H9 (cell line): Measurements from ENCODE around the gene CNIH1. TPM values are rescaled to one million over a fixed set of nuclear protein-coding genes. Genes with fewer than 3 reads are reported as not detected.

Source experiments
- DNase-seq: peaks from one replicate; pipeline ENCODE4 v3.0.0-alpha.2; 2017
- H2AFZ ChIP-seq: one replicate; pipeline ENCODE4 v1.6.1; 2013; ENCODE audit warnings: mild to moderate bottlenecking, low read length, control low read depth, moderate library complexity
- H2AK5ac ChIP-seq: 2 replicates; pipeline ENCODE4 v1.6.1; 2013; ENCODE audit warnings: low read length, control low read depth, mixed read lengths; ENCODE audit not compliant: insufficient read length
- H2BK120ac ChIP-seq: one replicate; pipeline ENCODE4 v1.6.1; 2013; ENCODE audit warnings: low read depth, mild to moderate bottlenecking, low read length, control low read depth, inconsistent platforms; ENCODE audit not compliant: poor library complexity, severe bottlenecking
- H2BK12ac ChIP-seq: 2 replicates; pipeline ENCODE4 v1.6.1; 2013; ENCODE audit warnings: low read length, control low read depth, mixed read lengths, low read depth; ENCODE audit not compliant: insufficient read length
- H2BK15ac ChIP-seq: 2 replicates; pipeline ENCODE4 v1.6.1; 2013; ENCODE audit warnings: low read depth, low read length, control low read depth
- H2BK20ac ChIP-seq: one replicate; pipeline ENCODE4 v1.6.1; 2013; ENCODE audit warnings: low read depth, mild to moderate bottlenecking, low read length, control low read depth, inconsistent platforms; ENCODE audit not compliant: poor library complexity, severe bottlenecking
- H2BK5ac ChIP-seq: 2 replicates; pipeline ENCODE4 v1.6.1; 2013; ENCODE audit warnings: low read length, control low read depth, mixed read lengths; ENCODE audit not compliant: insufficient read length
- H3K14ac ChIP-seq: 2 replicates; pipeline ENCODE4 v1.6.1; 2013; ENCODE audit warnings: low read length, control low read depth; ENCODE audit not compliant: insufficient read depth
- H3K18ac ChIP-seq: 2 replicates; pipeline ENCODE4 v1.6.1; 2013; ENCODE audit warnings: low read depth, mild to moderate bottlenecking, mixed read lengths, low read length, control low read depth; ENCODE audit not compliant: insufficient read length
- H3K23ac ChIP-seq: 2 replicates; pipeline ENCODE4 v1.6.1; 2013; ENCODE audit warnings: low read length, control low read depth, mixed read lengths, low read depth; ENCODE audit not compliant: insufficient read length
- H3K23me2 ChIP-seq: 2 replicates; pipeline ENCODE4 v1.6.1; 2013; ENCODE audit warnings: low read depth, mild to moderate bottlenecking, mixed read lengths, low read length, control low read depth; ENCODE audit not compliant: insufficient read length, poor library complexity, severe bottlenecking
- H3K27ac ChIP-seq: 2 replicates; pipeline ENCODE4 v1.5.1; 2013; ENCODE audit warnings: low read length, control low read depth, mixed read lengths, low read depth; ENCODE audit not compliant: insufficient read length
- H3K27me3 ChIP-seq: 2 replicates; pipeline ENCODE4 v1.6.1; 2013; ENCODE audit warnings: low read length, control low read depth, inconsistent platforms; ENCODE audit not compliant: insufficient read depth
- H3K4ac ChIP-seq: 2 replicates; pipeline ENCODE4 v1.6.1; 2013; ENCODE audit warnings: low read depth, mild to moderate bottlenecking, control low read depth, inconsistent platforms, low read length, moderate library complexity
- H3K4me1 ChIP-seq: 2 replicates; pipeline ENCODE4 v1.6.1; 2013; ENCODE audit warnings: low read length, control low read depth, inconsistent platforms; ENCODE audit not compliant: insufficient read depth
- H3K4me2 ChIP-seq: 2 replicates; pipeline ENCODE4 v1.6.1; 2013; ENCODE audit warnings: low read length, control low read depth, mixed read lengths; ENCODE audit not compliant: insufficient read length, insufficient read depth
- H3K56ac ChIP-seq: 2 replicates; pipeline ENCODE4 v1.6.1; 2013; ENCODE audit warnings: low read depth, mild to moderate bottlenecking, mixed read lengths, low read length, control low read depth; ENCODE audit not compliant: insufficient read length
- H3K79me1 ChIP-seq: 2 replicates; pipeline ENCODE4 v1.6.1; 2013; ENCODE audit warnings: low read depth, mild to moderate bottlenecking, moderate library complexity, low read length, control low read depth, inconsistent platforms; ENCODE audit not compliant: insufficient read depth, poor library complexity, severe bottlenecking
- H3K79me2 ChIP-seq: 2 replicates; pipeline ENCODE4 v1.6.1; 2013; ENCODE audit warnings: low read length, control low read depth, inconsistent platforms; ENCODE audit not compliant: insufficient read depth
- H3K9ac ChIP-seq: 2 replicates; pipeline ENCODE4 v1.6.1; 2013; ENCODE audit warnings: low read length, control low read depth, mixed read lengths; ENCODE audit not compliant: insufficient read length; ENCODE audit errors: extremely low read depth
- H3K9me3 ChIP-seq: one replicate; pipeline ENCODE4 v1.6.1; 2013; ENCODE audit warnings: low read depth, low read length, inconsistent platforms; ENCODE audit not compliant: control insufficient read depth
- H3T11ph ChIP-seq: one replicate; pipeline ENCODE4 v1.6.1; 2013; ENCODE audit warnings: mild to moderate bottlenecking, low read length, control low read depth, inconsistent platforms
- H4K20me1 ChIP-seq: one replicate; pipeline ENCODE4 v1.6.1; 2013; ENCODE audit not compliant: control insufficient read depth, insufficient read length, insufficient read depth
- H4K5ac ChIP-seq: 2 replicates; pipeline ENCODE4 v1.6.1; 2013; ENCODE audit warnings: low read depth, mild to moderate bottlenecking, mixed read lengths, low read length, control low read depth; ENCODE audit not compliant: insufficient read length
- H4K8ac ChIP-seq: replicated peaks from 2 replicates; pipeline ENCODE4 v1.6.1; 2013; ENCODE audit warnings: low read length, control low read depth, mixed read lengths, low read depth; ENCODE audit not compliant: insufficient read length
- H4K91ac ChIP-seq: 2 replicates; pipeline ENCODE4 v1.6.1; 2013; ENCODE audit warnings: low read depth, mild to moderate bottlenecking, moderate library complexity, mixed read lengths, low read length, control low read depth; ENCODE audit not compliant: insufficient read length
- H3K27ac Mint-ChIP-seq, 3 experiments: 2 replicates in 2 of 3; 3 replicates in 1 of 3; pipeline ENCODE4 v1.8.0; 2020 to 2021; ENCODE audit warnings: mixed read lengths in 3 of 3, mild to moderate bottlenecking in 1 of 3, moderate library complexity in 1 of 3
- H3K27me3 Mint-ChIP-seq: 2 replicates; pipeline ENCODE4 v1.8.0; 2021; ENCODE audit warnings: low read depth, mild to moderate bottlenecking, moderate library complexity, mixed read lengths
- H3K36me3 Mint-ChIP-seq, 3 experiments: 2 replicates in 2 of 3; 3 replicates in 1 of 3; pipeline ENCODE4 v1.8.0; 2020 to 2021; ENCODE audit warnings: low read depth in 3 of 3, mixed read lengths in 3 of 3; ENCODE audit not compliant: insufficient read depth in 1 of 3
- H3K4me1 Mint-ChIP-seq, 2 experiments: 2 replicates each; pipeline ENCODE4 v1.8.0; 2020; ENCODE audit warnings: mixed read lengths in 2 of 2
- H3K4me3 Mint-ChIP-seq, 2 experiments: 2 replicates in 1 of 2; 3 replicates in 1 of 2; pipeline ENCODE4 v1.8.0; 2020 to 2021; ENCODE audit warnings: mild to moderate bottlenecking in 2 of 2, mixed read lengths in 2 of 2, moderate library complexity in 1 of 2
- H3K9me3 Mint-ChIP-seq, 2 experiments: 2 replicates in 1 of 2; 3 replicates in 1 of 2; pipeline ENCODE4 v1.8.0; 2020; ENCODE audit warnings: mild to moderate bottlenecking in 2 of 2, mixed read lengths in 2 of 2, moderate library complexity in 1 of 2
- WGBS: extraction: QIAGEN DNeasy Blood & Tissue Kit; methylation state at CpG from one replicate; pipeline ENCODE4 v1.1.7; 2013; ENCODE audit warnings: missing lambda C conversion rate, low lambda C conversion rate, mixed read lengths; ENCODE audit not compliant: insufficient read length; ENCODE audit errors: extremely low coverage; 5-methylcytosine and 5-hydroxymethylcytosine counted together
- total RNA-seq: library from RNA; stranded (reverse); gene quantifications from 2 replicates; pipeline ENCODE4 v1.2.1, GENCODE V29; 2021
- TF ChIP-seq, protein P1 (sequence below): fragments of 200-600 bp; sonication (generic); conservative IDR thresholded peaks from 3 replicates; pipeline ENCODE4 v1.8.0; 2021; ENCODE audit warnings: antibody characterized with exemption, mild to moderate bottlenecking

Gene CNIH1
- total RNA-seq, 1 experiment from 2014 or later: 99.3 TPM

DNA sequence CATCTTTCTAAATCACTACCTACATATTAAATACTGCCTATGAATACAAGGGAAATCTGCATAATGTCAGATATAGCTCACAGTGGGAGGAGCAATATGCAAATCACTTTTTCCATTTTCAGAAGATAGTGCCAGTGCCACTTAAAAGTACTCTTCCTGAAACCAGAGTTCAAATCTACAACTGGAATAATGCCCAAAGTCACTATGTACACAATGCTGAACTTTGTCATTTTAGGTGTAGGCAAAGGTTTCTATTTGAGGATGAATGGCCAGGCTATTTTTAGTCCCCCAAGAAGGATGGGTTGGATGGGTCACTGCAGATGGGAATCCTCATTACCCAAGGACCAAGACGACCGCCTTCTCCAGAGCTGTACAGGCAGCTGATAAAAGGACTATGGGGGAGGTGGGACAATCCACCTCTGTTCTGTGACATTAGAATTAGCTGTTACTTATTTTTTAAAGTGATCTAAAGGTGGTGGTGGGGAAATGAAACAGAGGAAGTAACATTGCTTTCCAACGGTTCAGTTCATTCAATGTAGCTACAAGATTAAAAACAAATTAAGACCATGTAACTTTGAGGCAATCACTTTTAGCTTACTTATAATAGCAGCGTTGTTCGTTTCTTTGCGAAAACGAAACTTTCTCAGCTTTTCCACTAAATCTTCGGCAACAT lies 42.0 kb upstream of the CNIH1 start:
- peaks cover 6% of the 10 kb centered on the region for H3K23me2 ChIP-seq
- no peaks in the 10 kb centered on the region for H3K27me3 ChIP-seq
- H3K4ac ChIP-seq: no peak overlapping the region
- no peak overlapping the region for H3K4me3 Mint-ChIP-seq
- no peak overlapping the region for H2BK5ac ChIP-seq
- H3K27ac Mint-ChIP-seq: no peak overlapping the region
- H3K4me1 ChIP-seq: no peaks in the 10 kb centered on the region; the same call in 1 of the 2 replicates
- H3K79me2 ChIP-seq: peaks cover 24% of the 10 kb centered on the region
- no peak overlapping the region for H3K4me2 ChIP-seq
- no peak overlapping the region for H3T11ph ChIP-seq
- DNase-seq: no peak
- H3K14ac ChIP-seq: no peak overlapping the region
- peaks cover 7 to 33% (median 28%) of the 10 kb centered on the region in 3 experiments; a peak in 6 of 7 replicates for H3K36me3 Mint-ChIP-seq
- no peaks in the 10 kb centered on the region for H3K9me3 ChIP-seq
- no CpG with 5 or more reads among the region's 8 CpGs for WGBS
- H3K27ac ChIP-seq: no peak overlapping the region
- no peak overlapping the region for H2BK12ac ChIP-seq
- no peak overlapping the region for H4K5ac ChIP-seq
- H3K9me3 Mint-ChIP-seq: no peaks in the 10 kb centered on the region
- H4K91ac ChIP-seq: no peak overlapping the region
- no peak overlapping the region for H2BK15ac ChIP-seq
- H2BK120ac ChIP-seq: no peak overlapping the region
- H3K18ac ChIP-seq: no peak overlapping the region
- no peak overlapping the region for H3K9ac ChIP-seq
- no peak overlapping the region for H3K56ac ChIP-seq
- TF ChIP-seq, protein P1, sequence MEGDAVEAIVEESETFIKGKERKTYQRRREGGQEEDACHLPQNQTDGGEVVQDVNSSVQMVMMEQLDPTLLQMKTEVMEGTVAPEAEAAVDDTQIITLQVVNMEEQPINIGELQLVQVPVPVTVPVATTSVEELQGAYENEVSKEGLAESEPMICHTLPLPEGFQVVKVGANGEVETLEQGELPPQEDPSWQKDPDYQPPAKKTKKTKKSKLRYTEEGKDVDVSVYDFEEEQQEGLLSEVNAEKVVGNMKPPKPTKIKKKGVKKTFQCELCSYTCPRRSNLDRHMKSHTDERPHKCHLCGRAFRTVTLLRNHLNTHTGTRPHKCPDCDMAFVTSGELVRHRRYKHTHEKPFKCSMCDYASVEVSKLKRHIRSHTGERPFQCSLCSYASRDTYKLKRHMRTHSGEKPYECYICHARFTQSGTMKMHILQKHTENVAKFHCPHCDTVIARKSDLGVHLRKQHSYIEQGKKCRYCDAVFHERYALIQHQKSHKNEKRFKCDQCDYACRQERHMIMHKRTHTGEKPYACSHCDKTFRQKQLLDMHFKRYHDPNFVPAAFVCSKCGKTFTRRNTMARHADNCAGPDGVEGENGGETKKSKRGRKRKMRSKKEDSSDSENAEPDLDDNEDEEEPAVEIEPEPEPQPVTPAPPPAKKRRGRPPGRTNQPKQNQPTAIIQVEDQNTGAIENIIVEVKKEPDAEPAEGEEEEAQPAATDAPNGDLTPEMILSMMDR: no peak
- no peaks in the 10 kb centered on the region for H3K27me3 Mint-ChIP-seq
- H3K79me1 ChIP-seq: peaks cover 7% of the 10 kb centered on the region
- no peak overlapping the region for H2AFZ ChIP-seq
- no peak overlapping the region for H2AK5ac ChIP-seq
- H4K20me1 ChIP-seq: no peaks in the 10 kb centered on the region
- no peak overlapping the region for H3K23ac ChIP-seq
- no peak overlapping the region for H4K8ac ChIP-seq
- H2BK20ac ChIP-seq: no peak overlapping the region
- peaks cover 19 to 30% of the 10 kb centered on the region in 2 experiments for H3K4me1 Mint-ChIP-seq
